Epidermal melanocyte (primary cell): Measurements from ENCODE around the gene EDEM2.
"Not testable (repeated sequence)": the region's sequence is repeated elsewhere in the genome, so short reads cannot be mapped to it uniquely, and the experiment has no call there.

Experiments used
- DNase-seq: peaks from one replicate; pipeline ENCODE4 v3.0.0; 2011; ENCODE audit warnings: low spot score; ENCODE audit not compliant: insufficient read length

Gene EDEM2, protein sequence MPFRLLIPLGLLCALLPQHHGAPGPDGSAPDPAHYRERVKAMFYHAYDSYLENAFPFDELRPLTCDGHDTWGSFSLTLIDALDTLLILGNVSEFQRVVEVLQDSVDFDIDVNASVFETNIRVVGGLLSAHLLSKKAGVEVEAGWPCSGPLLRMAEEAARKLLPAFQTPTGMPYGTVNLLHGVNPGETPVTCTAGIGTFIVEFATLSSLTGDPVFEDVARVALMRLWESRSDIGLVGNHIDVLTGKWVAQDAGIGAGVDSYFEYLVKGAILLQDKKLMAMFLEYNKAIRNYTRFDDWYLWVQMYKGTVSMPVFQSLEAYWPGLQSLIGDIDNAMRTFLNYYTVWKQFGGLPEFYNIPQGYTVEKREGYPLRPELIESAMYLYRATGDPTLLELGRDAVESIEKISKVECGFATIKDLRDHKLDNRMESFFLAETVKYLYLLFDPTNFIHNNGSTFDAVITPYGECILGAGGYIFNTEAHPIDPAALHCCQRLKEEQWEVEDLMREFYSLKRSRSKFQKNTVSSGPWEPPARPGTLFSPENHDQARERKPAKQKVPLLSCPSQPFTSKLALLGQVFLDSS

DNA sequence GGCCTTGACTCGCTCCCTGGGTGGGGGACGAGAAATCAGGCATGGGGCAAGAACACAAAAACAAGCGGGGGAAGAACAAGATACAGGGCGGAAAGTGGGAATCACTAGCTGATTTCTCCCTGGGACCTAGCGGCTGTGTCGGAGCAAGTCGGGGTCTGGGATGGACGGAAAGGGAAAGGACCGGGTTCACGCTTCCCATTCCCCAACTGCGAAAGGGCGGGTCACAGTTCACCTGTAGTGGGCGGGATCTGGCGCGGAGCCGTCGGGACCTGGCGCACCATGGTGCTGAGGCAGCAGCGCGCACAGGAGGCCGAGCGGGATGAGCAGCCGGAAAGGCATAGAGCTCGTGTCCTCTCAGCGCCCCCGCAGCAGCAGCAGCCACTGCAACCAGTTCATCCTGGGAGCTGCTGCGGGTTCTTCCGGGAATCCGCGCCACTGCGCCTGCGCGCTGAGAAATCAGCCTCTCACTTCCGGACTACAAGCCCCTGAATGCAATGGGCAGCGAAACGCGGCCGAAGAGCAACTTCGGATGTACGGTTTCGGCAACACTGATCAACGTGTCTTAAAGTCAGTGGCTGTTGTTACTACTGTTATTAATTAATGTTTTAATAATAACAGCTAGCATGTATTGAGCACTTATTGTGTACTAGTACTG, at the start of gene EDEM2:
TSS of gene EDEM2 (minus strand) at position 417 of the 655 bp plus-strand sequence. CDS start at position 339, 78 bp downstream.
- DNase-seq, result peak; percentile 99

DNA sequence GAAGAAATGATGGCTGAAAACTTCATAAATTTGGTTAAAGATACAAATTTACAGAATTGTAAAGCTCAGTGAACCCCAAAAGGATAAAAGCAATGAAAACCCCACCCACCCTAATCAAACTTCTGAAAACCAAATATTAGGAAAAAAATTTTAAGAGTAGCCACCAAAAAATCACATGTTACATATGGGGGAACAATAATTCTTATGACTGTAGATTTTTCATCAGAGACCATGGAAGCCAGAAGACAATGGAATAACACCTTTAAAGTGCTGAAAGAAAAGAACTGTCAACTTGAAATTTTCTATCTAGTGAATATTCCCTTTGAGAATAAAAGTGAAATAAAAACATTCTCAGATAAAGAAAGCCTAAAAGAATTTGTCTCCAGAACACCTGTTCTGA, 49.2 kb upstream of the EDEM2 start:
- DNase-seq, result no peak

DNA sequence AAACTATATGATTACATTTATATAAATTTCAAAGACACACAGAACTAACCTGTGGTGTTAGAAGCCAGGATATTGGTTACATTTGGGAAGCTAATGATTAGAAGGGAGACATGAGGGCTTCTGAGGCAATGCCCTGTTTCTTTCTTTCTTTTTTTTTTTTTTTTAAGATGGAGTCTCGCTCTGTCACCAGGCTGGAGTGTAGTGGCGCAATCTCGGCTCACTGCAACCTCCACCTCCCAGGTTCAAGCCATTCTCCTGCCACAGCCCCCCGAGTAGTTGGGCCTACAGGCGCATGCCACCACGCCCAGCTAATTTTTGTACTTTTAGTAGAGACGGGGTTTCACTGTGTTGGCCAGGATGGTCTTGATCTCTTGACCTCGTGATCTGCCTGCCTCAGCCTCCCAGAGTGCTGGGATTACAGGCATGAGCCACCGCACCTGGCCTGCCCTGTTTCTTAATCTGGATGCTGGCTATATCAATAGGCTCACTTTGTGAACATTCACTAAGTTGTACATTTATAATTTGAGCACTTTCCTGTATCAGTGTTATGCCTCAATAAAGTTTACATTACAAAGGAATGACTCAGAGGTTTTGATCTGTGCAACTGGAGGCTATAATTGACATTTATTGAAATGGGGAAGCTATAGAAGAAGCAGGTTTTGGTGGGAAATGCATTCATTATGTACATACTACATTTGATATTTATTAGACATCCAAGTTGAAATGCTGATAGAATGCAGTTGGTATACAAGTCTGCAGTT, 46.1 kb upstream of the EDEM2 start:
- DNase-seq, result not testable (repeated sequence)

- no peak for DNase-seq
These were observed 45.2 kb upstream of the EDEM2 start for GRCh38 chr20:35192118-35192872.

DNA sequence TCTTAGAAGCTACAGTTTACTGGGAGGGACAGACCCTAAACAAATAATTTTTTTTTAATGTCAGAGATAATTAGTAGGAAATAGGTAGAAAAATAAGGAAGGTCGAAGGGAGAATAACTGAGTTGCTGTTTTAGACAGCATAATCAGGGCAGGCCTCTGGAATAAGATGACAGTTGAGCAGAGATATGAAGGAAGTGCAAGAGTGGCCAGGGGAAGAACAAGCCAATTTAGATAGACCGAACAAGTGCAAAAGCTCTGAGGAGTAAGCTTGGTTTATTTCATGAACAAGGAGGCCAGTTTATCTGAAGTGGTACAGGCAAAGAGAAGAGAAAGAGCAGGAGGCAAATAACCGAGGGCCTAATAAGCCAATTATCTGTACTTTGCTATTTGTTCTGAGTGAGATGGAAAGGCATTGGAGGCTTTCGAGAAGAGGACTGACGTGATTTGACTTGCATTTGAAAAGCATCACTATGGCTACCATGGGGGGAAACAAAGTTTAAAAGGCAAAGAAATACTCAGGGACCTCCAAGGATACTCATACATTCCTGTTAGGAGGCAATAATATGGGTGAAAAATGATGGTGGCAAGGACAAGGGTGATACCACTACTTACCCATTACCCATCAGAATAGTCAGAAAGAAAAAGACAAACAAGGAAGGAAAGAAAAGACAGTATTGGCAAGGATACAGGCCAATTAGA, 44.4 kb upstream of the EDEM2 start:
- no peak for DNase-seq

DNA sequence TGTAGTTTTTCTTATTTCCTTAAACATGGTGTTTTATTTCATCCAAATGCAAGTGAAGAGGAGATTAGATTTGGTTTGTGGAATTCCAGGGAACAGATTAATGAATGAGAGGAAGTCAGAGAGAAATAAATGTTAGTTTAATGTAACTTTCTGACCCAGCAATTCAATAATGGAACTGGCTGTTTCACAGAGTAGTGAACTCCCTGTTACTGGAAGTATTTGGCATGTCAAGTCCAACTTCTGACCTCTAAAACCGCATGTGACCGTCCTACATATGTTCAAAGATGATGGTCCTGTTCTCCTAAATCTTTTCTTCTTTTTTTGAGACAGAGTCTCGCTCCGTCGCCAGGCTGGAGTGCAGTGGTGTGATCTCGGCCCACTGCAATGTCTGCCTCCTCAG, 43.4 kb upstream of the EDEM2 start:
- DNase-seq, result no peak

GRCh38 chr20:35189223-35189622, 42.1 kb upstream of the EDEM2 start:
- DNase-seq, result not testable (repeated sequence)

DNA sequence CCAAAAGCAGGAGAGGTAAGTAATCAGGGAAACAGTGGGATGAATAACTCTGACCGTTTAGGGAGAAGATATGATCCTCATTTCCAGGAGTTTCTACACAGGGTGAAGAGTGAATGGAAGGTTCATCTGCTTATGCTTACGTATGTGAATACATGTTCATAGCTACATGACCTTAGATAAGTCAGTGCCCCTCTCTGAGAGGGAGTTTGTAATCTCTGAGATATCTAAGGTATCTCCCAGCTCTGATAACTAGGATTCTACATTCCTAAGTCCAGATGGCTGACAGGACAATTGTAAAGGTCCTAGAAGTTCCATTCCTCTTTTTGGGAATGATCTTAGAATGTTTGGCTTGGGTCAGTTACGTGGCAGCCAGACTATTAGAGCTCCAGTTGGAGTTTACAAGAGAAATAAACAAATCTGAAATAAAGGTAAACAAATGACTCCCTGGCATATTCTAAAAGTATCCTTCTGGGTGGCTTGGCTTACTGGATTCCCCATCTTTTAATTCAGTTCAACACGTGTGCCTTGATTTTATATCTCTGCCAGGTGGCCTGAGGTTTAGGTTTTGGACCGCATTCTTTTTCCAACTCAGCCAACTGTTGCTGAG, 40.6 kb upstream of the EDEM2 start:
- DNase-seq, result no peak

DNA sequence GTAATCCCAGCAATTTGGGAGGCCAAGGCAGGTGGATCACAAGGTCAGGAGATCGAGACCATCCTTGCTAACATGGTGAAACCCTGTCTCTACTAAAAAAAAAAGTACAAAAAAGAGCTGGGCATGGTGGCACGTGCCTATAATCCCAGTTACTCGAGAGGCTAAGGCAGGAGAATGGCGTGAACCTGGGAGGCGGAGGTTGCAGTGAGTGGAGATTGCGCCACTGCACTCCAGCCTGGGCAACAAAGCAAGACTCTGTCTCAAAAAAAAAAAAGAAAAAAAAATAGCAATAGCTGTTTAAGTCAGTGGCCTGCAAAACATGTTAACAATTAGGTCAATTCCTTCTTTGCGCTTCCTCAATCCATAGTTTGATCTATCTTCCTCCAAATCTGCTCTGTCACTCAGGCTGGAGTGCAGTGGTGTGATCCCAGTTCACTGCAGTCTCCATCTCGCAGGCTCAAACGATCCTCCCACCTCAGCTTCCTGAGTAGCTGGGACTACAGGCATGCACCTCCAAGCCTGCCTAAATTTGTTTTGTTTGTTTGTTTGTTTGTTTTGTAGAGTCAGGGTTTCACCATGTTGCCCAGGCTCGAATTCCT, 39.7 kb upstream of the EDEM2 start:
- DNase-seq, result not testable (repeated sequence)

DNA sequence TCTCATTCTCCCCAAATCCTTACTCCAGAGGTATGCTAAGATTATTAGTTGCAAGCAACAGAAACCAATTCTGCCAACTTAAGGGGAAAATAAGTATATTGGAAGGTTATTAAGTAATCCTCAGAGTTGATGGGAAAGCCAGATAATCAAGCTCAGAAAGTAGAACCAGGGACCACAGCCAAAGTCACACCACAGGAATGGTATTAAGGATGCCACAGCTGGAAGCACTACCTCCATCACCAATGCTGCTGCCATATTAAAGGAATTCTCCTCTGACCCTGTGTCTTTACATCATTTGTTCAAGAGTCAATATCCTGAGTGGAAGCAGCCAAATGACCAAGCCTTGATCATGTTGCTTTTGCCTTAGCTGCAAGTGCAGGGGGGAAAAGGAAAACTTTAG, 34.6 kb upstream of the EDEM2 start:
- DNase-seq, result no peak

DNA sequence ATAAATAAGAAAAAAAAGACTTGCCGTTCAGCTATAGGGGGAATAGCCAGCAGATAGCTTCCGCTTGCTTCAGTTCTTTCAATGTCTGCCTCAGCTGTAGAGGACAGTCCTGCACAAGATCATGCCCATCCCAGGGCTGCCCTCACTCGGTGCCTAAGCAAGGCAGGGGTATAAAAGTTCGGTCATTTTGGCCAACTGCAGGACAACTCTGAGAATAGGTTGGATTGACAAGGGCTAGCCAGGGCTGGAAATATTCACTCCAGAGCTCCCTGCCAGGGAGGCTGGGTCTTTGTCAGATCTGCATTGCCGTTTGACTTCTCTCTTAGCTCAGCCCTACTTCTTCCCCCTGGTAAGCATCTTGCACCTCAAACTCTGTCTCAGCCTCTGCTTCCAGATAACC, 33.1 kb upstream of the EDEM2 start:
- DNase-seq, result no peak

GRCh38 chr20:35179292-35180212, 32.4 kb upstream of the EDEM2 start:
- no peak for DNase-seq

DNA sequence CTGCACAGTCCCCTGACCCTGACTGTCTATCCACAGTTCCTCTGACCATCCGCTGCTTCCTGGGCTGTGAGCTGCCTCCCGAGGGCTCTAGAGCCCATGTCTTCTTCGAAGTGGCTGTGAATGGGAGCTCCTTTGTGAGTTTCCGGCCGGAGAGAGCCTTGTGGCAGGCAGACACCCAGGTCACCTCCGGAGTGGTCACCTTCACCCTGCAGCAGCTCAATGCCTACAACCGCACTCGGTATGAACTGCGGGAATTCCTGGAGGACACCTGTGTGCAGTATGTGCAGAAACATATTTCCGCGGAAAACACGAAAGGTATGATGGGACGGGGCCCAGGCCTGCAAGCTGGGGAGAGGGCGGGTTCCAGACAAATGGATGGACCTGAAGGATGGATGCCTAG, 29.0 kb upstream of the EDEM2 start:
- no peak for DNase-seq

DNA sequence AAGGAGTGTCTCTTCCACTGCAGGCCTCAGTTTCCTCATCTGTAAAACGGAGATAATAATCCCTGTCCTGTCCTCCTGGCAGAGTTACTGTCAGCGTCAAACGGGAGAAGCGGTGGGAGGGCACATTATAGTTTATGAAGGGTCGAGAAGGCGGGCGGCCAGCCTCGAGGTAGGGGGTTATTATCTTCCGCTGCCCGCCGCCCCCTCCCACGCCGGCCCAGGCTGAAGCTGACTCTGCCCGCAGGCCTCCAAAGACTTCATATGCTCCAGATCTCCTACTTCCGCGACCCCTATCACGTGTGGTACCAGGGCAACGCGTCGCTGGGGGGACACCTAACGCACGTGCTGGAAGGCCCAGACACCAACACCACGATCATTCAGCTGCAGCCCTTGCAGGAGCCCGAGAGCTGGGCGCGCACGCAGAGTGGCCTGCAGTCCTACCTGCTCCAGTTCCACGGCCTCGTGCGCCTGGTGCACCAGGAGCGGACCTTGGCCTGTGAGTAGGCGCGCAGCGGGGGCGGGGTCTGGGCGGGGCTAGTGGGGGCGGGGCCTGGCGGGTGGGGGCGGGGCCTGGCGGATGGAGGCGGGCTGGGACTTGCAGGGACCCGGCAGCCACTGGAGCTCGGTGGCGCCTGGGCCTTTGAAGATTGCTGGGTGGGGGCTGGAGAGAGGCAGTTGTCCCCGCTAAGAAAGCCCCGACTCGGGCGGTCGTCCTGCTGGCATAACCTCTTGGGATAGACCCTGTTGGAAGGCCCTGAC, 27.5 kb upstream of the EDEM2 start:
- no peak for DNase-seq

GRCh38 chr20:35173576-35174192, 26.5 kb upstream of the EDEM2 start:
- DNase-seq, result no peak

GRCh38 chr20:35172434-35172806, 25.3 kb upstream of the EDEM2 start:
- DNase-seq, result no peak

- peak; percentile 90 for DNase-seq
These were observed 24.8 kb upstream of the EDEM2 start, which contains the start of gene PROCR for GRCh38 chr20:35171753-35172433. Gene PROCR (plus strand): TSS chr20:35172072. CDS start chr20:35172155, 83 bp downstream.
